GM18505 (cell line): ENCODE measurements around the gene NLRP8.
"Not testable (repeated sequence)": the region's sequence is repeated elsewhere in the genome, so short reads cannot be mapped to it uniquely, and the experiment has no call there.

Experiments
- ATAC-seq: cut with Tn5 transposase; IDR thresholded peaks from one replicate; pipeline ENCODE4 v1.9.1; 2021; ENCODE audit not compliant: unreplicated experiment
- POLR2A ChIP-seq: IDR thresholded peaks from 4 replicates; pipeline ENCODE4 v1.6.1; 2011; ENCODE audit warnings: borderline replicate concordance; ENCODE audit not compliant: insufficient read depth, insufficient read length; ENCODE audit errors: extremely low read depth

NLRP8 gene

GRCh38 chr19:55935206-55935605, 12.4 kb upstream of the NLRP8 start:
- no peak for ATAC-seq
- TF ChIP-seq POLR2A: no peak

- TF ChIP-seq POLR2A: no peak
- no peak for ATAC-seq
Measured at GRCh38 chr19:55939206-55939605, 8.4 kb upstream of the NLRP8 start.

GRCh38 chr19:55940306-55940705, 7.3 kb upstream of the NLRP8 start:
- ATAC-seq: no peak
- TF ChIP-seq POLR2A: no peak

GRCh38 chr19:55950566-55950965, 2.9 kb downstream of the NLRP8 start:
- not testable (repeated sequence) for ATAC-seq

DNA sequence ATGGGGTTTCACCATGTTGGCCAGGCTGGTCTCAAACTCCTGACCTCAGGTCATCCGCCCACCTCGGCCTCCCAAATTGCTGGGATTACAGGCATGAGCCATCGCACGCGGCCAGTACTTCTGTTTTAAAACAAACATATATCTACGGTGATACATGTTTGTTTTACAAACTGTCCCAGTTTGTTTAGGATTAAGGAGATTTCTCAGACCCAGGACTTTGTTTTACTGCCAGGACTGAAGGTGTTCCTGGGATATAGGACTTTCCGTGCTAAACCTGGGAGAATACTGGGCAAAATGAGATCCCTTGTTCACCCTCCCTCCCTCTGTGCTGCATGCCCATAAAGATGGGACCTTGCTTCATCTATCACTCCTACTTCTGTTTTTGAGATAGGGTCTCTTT, 8.8 kb downstream of the NLRP8 start:
- ATAC-seq: no peak
- TF ChIP-seq POLR2A: no peak

GRCh38 chr19:55958356-55958755, 10.7 kb downstream of the NLRP8 start:
- TF ChIP-seq POLR2A: no peak
- ATAC-seq: no peak

- ATAC-seq: no peak
- no peak for TF ChIP-seq POLR2A
Measured at GRCh38 chr19:55959996-55960675, 12.5 kb downstream of the NLRP8 start.

GRCh38 chr19:55962186-55962585, 14.6 kb downstream of the NLRP8 start:
- ATAC-seq: no peak
- TF ChIP-seq POLR2A: no peak

DNA sequence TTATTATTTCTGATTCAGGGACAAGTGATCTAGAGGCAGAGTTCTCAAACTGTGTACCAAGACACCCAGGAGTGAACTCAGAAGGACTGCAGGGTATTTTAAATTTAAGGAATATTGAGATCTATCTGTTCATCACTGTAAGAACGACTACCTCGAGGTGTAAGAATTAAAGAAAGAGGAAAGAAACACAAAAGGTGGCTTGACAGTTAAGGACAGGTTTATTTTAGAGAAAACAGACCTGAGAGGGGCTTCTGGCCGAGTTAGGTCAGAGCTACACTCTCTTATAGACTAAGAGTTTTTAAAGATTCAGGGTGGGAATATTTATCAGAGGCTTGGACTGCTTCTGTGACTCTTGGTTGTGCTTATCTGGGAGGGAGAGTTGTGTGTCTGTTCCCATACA, 26.4 kb downstream of the NLRP8 start:
- no peak for ATAC-seq
- TF ChIP-seq POLR2A: no peak

- no peak for ATAC-seq
- no peak for TF ChIP-seq POLR2A
Measured at GRCh38 chr19:55980415-55980814, 32.8 kb downstream of the NLRP8 start.

DNA sequence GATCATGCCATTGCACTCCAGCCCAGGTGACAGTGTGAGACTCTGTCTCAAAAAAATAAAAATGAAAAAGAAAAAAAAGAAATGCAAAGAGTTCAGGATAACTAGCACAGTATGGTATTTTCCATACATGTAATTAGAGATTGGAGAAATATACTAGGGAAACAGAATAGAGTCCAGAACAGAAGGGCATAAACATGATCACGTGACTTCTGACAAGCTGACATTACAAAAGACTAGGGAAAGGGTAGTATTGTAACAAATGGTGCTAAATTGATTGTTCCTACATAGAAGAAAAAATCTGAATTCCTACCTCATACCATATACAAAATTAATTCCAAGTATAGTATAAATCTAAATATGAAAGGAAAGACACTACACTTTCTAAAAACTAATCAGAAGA, 37.6 kb downstream of the NLRP8 start:
- ATAC-seq: no peak
- no peak for TF ChIP-seq POLR2A

DNA sequence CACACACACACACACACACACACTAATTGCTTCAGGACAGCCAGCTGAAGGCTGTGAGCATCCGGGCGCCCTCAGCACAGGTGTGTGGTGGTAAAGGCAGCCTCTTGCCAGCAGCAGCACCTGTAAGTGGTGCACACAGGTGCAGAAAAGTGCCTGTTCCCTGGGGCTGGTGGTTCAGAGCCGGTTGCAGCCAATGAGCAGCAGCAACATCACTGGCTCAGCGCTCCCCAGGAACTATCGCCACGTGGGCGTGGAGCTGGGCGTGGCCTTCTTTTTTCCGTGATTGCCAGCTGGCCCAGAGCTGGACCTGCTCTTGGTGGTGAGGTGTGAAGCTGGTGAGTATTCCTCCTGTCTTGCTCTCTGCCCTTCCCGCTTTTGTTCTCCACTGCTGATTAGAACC, 38.9 kb downstream of the NLRP8 start, which contains the start of gene NLRP5:
Gene NLRP5 (plus strand): TSS at position 289 of the 400 bp plus-strand sequence.
- ATAC-seq: no peak
- no peak for TF ChIP-seq POLR2A

GRCh38 chr19:55990831-55991230, 43.2 kb downstream of the NLRP8 start:
- no peak for ATAC-seq
- TF ChIP-seq POLR2A: no peak

DNA sequence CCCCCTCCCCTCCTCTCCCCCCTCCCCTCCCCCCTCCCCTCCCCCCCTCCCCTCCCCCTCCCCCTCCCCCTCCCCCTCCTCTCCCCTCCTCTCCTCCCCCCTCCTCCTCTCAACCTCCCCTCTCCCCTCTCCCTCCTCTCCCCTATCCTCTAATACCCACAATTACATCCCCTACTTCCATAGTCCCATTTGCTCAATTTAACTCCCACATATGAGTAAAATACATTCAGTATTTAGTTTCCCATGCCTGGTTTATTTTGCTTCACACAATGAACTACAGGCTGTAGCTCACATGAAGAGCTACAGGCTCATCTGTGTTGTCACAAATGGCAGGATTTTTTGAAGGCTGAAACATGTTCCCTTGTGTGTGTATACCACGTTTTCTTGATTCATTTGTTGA, 45.9 kb downstream of the NLRP8 start:
- no peak for TF ChIP-seq POLR2A
- no peak for ATAC-seq

DNA sequence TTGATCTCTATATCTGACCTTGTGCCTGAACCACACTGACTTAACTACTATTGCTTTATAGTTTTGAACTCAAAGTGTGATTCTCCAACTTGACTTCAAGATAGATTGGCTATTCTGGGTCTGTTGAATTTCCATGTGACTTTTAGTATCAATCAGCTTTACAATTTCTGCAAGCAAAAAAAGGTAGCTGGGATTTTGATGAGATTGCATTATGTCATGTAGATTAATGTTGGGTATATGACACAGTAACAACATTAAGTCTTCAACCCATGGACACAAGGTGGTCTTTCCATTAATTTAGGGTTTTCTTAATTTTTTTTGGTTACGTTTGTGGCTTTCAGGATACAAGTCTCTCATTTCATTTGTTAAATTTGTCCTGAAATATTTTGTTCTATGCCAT, 67.1 kb downstream of the NLRP8 start:
- TF ChIP-seq POLR2A: no peak
- ATAC-seq: no peak

- TF ChIP-seq POLR2A: no peak
- no peak for ATAC-seq
Measured at GRCh38 chr19:56015756-56016155, 68.1 kb downstream of the NLRP8 start.

DNA sequence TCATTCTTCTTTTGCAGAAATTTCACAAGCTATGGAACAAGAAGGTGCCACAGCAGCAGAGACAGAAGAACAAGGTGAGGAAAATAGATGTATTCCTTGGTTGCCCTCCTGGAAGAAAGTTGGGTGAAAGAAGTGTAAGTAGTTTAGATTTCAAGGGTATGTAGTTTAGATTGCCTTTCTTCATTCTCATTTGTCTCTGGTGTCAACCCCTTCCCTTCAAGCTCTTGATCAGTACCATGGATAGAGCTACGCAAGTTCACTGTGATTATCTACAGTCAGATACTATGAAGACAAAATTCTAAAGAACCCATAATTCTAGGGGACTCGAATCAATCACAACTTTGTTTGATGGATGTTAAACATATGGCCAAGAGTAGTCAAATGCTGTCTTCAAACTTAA, 71.7 kb downstream of the NLRP8 start:
- ATAC-seq: not testable (repeated sequence)

GRCh38 chr19:56020355-56020975, 72.8 kb downstream of the NLRP8 start:
- ATAC-seq: not testable (repeated sequence)
